T-helper 17 cell (primary cell): ENCODE data around the gene GDF2. TPM values are rescaled to one million over a fixed set of nuclear protein-coding genes. Genes with fewer than 3 reads are reported as not detected.

Experiments used
- ATAC-seq: fragments of 150-1000 bp; cut with Tn5 transposase; 2 replicates; pipeline ENCODE4 v1.10.0; 2021; ENCODE audit warnings: mild to moderate bottlenecking, moderate library complexity
- DNase-seq, 3 donors: peaks; one replicate each; pipeline versions ENCODE4 v3.0.0 to v3.0.0-alpha.2; 2020 to 2021
- H3K9me3 ChIP-seq: one replicate; pipeline ENCODE4 v1.7.0; 2013; ENCODE audit warnings: low read length, mild to moderate bottlenecking; ENCODE audit not compliant: control insufficient read depth, poor library complexity, severe bottlenecking
- H3K27ac Mint-ChIP-seq: one replicate; pipeline ENCODE4 v1.8.0; 2022; ENCODE audit warnings: mild to moderate bottlenecking, moderate library complexity, mixed read lengths
- H3K27me3 Mint-ChIP-seq: one replicate; pipeline ENCODE4 v1.8.0; 2022; ENCODE audit warnings: mixed read lengths
- H3K36me3 Mint-ChIP-seq: one replicate; pipeline ENCODE4 v1.8.0; 2022; ENCODE audit warnings: low read depth, mixed read lengths
- H3K4me1 Mint-ChIP-seq: one replicate; pipeline ENCODE4 v1.8.0; 2022; ENCODE audit warnings: mild to moderate bottlenecking, mixed read lengths
- H3K4me3 Mint-ChIP-seq: one replicate; pipeline ENCODE4 v1.8.0; 2022; ENCODE audit warnings: mild to moderate bottlenecking, moderate library complexity, mixed read lengths
- total RNA-seq, 4 donors: library from RNA in 2 of 4; stranded (reverse) in 2 of 4; gene quantifications; one replicate each; pipeline ENCODE4 v1.2.3 and lab custom pipeline; 2022 to 2026

The GDF2 gene
- total RNA-seq, 2 donors from 2014 or later: not detected

DNA sequence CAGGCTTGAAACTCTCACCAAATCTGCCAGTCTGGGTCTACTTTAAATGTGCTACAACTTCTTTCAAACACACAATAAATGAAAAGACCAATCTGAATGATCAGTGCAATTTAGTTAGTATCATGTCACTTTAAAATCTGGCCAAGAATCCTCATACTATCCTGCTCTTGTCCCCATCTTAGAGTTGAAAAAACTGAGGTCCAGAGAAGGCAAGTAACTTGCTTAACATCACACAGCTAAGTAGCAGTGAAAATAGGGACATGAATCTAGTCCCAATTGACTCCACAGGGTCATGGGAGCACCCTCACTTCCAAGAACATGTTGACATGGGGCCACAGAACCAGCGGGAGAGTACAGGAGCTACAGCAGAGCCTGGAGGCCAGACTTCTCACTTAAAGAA lies 25.3 kb upstream of the GDF2 start:
- H3K9me3 ChIP-seq: no peaks in the 10 kb centered on the region
- Mint-ChIP-seq H3K27me3 (peaks cover 34% of the 10 kb centered on the region), H3K4me1 (peaks cover 6% of the 10 kb centered on the region), H3K4me3 (no peak overlapping the region), H3K27ac (no peak overlapping the region), H3K36me3 (peaks cover 4% of the 10 kb centered on the region)
- DNase-seq: no peak
- no peak for ATAC-seq

DNA sequence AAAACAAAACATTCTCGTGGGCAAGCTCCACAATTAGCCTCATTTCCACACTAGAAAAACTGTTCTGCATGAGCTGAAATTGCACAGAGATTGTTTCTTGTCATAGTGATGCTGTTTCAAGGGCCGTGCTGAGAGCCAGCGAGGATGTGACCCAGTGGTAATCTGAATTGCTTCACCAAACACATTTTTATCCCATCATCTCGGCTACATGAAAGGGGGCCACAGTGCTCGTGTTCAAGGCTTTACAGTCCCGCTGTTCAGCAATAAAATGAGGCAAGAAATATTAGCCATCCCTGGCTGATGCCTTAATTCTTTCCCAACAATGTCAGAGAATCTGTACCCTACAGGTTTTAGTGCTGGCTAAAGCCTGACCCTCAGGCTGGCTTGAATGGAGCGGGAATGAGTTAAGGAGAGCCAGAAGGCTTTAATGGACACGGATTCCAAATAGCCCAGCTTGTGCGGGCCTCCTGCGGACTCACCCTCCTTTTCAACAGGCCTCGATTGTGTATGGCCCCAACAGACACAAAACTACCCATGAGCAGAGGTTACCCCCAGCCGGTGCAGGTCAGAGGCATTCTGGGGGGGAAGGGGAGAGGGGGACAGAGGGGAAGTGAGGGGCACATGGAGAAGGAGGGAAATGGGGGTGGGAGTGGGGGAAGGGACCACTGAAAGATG lies 24.3 kb upstream of the GDF2 start:
- H3K4me1 Mint-ChIP-seq: peaks cover 6% of the 10 kb centered on the region
- H3K27ac Mint-ChIP-seq: no peak overlapping the region
- peaks cover 4% of the 10 kb centered on the region for H3K36me3 Mint-ChIP-seq
- ATAC-seq (no peak), DNase-seq (no peak)
- H3K4me3 Mint-ChIP-seq: no peak overlapping the region
- H3K27me3 Mint-ChIP-seq: peaks cover 36% of the 10 kb centered on the region
- H3K9me3 ChIP-seq: no peaks in the 10 kb centered on the region

DNA sequence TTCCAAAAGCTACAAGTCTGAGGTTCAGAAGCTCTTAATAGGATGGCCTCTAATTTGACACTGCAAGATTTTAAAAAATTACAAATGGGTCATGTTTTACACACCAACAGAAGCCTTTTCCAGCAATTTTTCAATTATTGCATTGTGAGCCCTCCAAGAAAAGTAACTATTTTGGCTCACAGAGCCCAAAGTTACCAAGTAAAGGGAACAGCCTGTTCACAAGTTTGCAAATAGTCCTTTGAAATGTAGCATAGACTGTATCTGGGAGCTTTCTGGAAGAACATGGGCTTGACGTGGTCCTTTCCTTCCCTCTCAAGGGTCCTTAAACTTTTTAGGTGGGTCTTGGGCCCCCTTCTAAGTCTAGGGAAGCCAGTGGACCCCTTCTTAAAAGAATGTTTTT lies 23.5 kb upstream of the GDF2 start:
- Mint-ChIP-seq H3K4me3 (no peak overlapping the region), H3K4me1 (peaks cover 8% of the 10 kb centered on the region), H3K27me3 (peaks cover 43% of the 10 kb centered on the region), H3K27ac (no peak overlapping the region), H3K36me3 (peaks cover 4% of the 10 kb centered on the region)
- DNase-seq: no peak
- H3K9me3 ChIP-seq: no peaks in the 10 kb centered on the region
- ATAC-seq: no peak

- Mint-ChIP-seq H3K27me3 (peaks cover 33% of the 10 kb centered on the region), H3K36me3 (peaks cover 4% of the 10 kb centered on the region), H3K4me1 (peaks cover 15% of the 10 kb centered on the region), H3K4me3 (peak within 1 kb of the TSS; percentile 89), H3K27ac (no peak within 1 kb of the TSS)
- no peak for DNase-seq
- ATAC-seq: peak; percentile 45
- no peaks in the 10 kb centered on the region for H3K9me3 ChIP-seq
These were observed 22.4 kb upstream of the GDF2 start, which contains the start of gene GDF10 for GRCh38 chr10:47299611-47300428. Gene GDF10, plus strand, starts transcription at chr10:47300197. Its CDS starts 455 bp downstream, at chr10:47300652.

GRCh38 chr10:47300429-47300931 lies 21.8 kb upstream of the GDF2 start:
- H3K4me3 Mint-ChIP-seq: peak overlapping the region; percentile 89
- H3K36me3 Mint-ChIP-seq: peaks cover 4% of the 10 kb centered on the region
- no peaks in the 10 kb centered on the region for H3K9me3 ChIP-seq
- peaks cover 27% of the 10 kb centered on the region for H3K27me3 Mint-ChIP-seq
- DNase-seq (no peak), ATAC-seq (no peak)
- no peak overlapping the region for H3K27ac Mint-ChIP-seq
- H3K4me1 Mint-ChIP-seq: peaks cover 16% of the 10 kb centered on the region

DNA sequence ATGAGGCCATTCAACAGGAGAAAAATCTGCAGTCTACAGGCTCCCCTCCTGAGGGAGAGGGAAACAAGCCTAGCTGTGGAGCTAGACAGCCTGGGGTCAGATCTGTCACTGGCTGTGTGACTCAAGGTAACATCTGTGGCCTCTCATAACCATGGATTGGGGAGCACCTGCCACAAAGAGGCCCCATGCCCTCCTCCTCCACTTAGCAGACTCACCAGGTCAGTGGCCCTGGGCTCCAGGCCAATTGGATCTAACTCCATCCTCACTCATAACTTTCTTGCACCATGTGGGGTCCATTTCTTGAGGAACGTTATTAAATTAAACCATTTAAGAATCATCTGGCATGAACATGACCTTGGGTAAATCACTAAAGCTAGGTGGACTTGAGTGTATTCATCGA lies 20.4 kb upstream of the GDF2 start:
- no peak for ATAC-seq
- no peak overlapping the region for H3K27ac Mint-ChIP-seq
- H3K27me3 Mint-ChIP-seq: peaks cover 25% of the 10 kb centered on the region
- H3K9me3 ChIP-seq: no peaks in the 10 kb centered on the region
- no peak overlapping the region for H3K4me3 Mint-ChIP-seq
- no peak for DNase-seq
- H3K4me1 Mint-ChIP-seq: peaks cover 20% of the 10 kb centered on the region
- H3K36me3 Mint-ChIP-seq: peaks cover 4% of the 10 kb centered on the region

DNA sequence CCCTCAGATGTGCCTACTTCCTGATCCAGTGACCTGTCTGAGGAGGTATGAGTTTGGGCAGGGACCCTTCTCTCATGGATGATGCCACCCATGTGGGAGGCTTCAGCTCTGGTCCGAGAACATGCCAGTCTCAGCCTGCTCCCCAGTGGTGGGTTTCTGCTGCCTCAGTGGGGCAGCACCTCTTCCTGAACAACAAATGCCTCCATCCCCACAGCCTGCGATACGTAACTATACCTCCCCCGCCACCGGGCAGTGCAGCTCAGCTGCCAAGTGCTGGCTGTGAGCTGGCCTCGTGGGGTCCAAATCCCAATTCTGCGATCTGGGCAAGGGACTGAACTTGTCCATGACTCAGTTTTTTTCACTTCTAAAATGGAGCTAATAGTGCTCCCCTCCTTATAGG lies 19.1 kb upstream of the GDF2 start:
- ATAC-seq (no peak), DNase-seq (no peak)
- H3K36me3 Mint-ChIP-seq: peaks cover 4% of the 10 kb centered on the region
- H3K27ac Mint-ChIP-seq: no peak overlapping the region
- no peak overlapping the region for H3K4me3 Mint-ChIP-seq
- H3K9me3 ChIP-seq: no peaks in the 10 kb centered on the region
- peaks cover 21% of the 10 kb centered on the region for H3K27me3 Mint-ChIP-seq
- peaks cover 20% of the 10 kb centered on the region for H3K4me1 Mint-ChIP-seq

GRCh38 chr10:47303866-47304265 lies 18.4 kb upstream of the GDF2 start:
- Mint-ChIP-seq H3K27ac (no peak overlapping the region), H3K27me3 (peaks cover 21% of the 10 kb centered on the region), H3K4me3 (no peak overlapping the region), H3K36me3 (peaks cover 4% of the 10 kb centered on the region), H3K4me1 (peaks cover 20% of the 10 kb centered on the region)
- H3K9me3 ChIP-seq: no peaks in the 10 kb centered on the region
- ATAC-seq (no peak), DNase-seq (no peak)

DNA sequence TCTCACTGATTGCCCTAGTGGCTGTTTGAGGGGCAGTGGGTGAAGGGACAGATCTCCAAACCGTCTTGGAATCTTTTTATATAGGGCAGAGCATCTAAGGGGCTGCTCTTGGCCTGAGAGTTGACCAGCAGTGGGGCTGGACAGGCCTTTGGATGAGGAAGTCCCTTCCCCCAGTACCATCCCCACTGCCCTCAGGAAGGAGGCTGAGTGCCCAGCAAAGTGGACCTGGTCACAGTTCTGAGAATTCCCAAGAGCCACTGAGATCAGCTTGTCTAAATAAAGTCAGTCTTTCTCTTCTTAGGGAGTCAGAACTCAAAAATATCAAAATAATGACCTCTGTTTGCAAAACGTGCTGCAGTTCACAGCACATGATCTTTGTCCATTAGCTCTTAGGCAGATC lies 16.7 kb upstream of the GDF2 start:
- Mint-ChIP-seq H3K27ac (no peak overlapping the region), H3K4me3 (no peak overlapping the region), H3K4me1 (peaks cover 22% of the 10 kb centered on the region), H3K36me3 (peaks cover 4% of the 10 kb centered on the region), H3K27me3 (peaks cover 21% of the 10 kb centered on the region)
- DNase-seq (no peak), ATAC-seq (no peak)
- H3K9me3 ChIP-seq: no peaks in the 10 kb centered on the region

DNA sequence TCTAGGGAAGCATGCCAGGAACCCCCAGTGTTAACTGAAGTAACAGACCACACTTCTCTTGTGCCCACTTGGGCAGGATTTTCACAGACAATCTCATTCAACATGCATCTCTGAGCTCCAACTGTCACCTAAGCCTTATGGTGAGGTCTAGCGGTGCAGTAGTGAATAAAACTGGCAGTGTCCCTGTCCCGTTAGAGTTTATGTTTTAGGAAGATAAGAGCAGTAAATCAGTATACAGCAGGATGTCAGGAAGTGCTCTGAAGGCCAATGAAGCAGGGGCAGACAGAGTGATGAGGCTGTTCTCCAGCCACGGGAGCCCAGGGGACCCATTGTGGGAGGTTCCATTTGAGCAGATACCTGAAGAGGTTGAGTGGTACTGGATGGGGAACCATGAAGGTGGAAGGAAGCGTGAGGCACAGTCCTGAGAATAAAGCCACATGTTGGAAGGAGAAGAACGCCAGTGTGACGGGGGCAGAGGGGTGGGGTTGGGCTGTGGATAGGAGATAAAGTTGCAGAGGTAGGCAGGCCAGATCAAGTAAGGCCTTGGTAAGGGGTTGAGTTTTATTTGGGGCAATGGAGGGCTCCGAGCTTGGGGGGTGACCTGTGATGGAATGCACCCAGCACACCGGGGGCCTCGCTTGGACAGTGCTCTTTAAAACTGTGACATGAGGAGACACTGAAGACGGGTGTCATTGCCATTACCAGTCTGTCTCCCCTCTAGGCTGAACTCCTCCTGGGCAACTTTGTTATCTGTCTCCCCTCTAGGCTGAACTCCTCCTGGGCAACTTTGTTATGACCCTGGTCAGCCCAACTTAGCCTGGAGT lies 15.7 kb upstream of the GDF2 start:
- H3K27me3 Mint-ChIP-seq: peaks cover 10% of the 10 kb centered on the region
- no peaks in the 10 kb centered on the region for H3K36me3 Mint-ChIP-seq
- H3K9me3 ChIP-seq: no peaks in the 10 kb centered on the region
- no peak for DNase-seq
- H3K4me1 Mint-ChIP-seq: peaks cover 23% of the 10 kb centered on the region
- no peak for ATAC-seq
- H3K27ac Mint-ChIP-seq: no peak overlapping the region
- H3K4me3 Mint-ChIP-seq: no peak overlapping the region

GRCh38 chr10:47307381-47307780 lies 14.9 kb upstream of the GDF2 start:
- H3K36me3 Mint-ChIP-seq: no peaks in the 10 kb centered on the region
- DNase-seq (no peak), ATAC-seq (no peak)
- no peak overlapping the region for H3K4me3 Mint-ChIP-seq
- H3K27me3 Mint-ChIP-seq: peaks cover 9% of the 10 kb centered on the region
- peaks cover 30% of the 10 kb centered on the region for H3K4me1 Mint-ChIP-seq
- H3K27ac Mint-ChIP-seq: no peak overlapping the region
- H3K9me3 ChIP-seq: no peaks in the 10 kb centered on the region

- peaks cover 28% of the 10 kb centered on the region for H3K4me1 Mint-ChIP-seq
- no peak overlapping the region for H3K27ac Mint-ChIP-seq
- H3K4me3 Mint-ChIP-seq: no peak overlapping the region
- no peaks in the 10 kb centered on the region for H3K36me3 Mint-ChIP-seq
- DNase-seq: no peak
- ATAC-seq: no peak
- no peaks in the 10 kb centered on the region for H3K9me3 ChIP-seq
- H3K27me3 Mint-ChIP-seq: no peaks in the 10 kb centered on the region
These were observed 13.5 kb upstream of the GDF2 start for GRCh38 chr10:47308775-47309174.
